Sigmoid colon (tissue), 4 donors: ENCODE data around the gene EFHB.

Source experiments
- POLR2A ChIP-seq, 2 donors: fragments of 450-650 bp; IDR thresholded peaks; one replicate each; pipeline ENCODE4 v1.6.1; 2016; ENCODE audit warnings: antibody characterized with exemption in 2 of 2, mild to moderate bottlenecking in 2 of 2, moderate library complexity in 2 of 2
- POLR2AphosphoS5 ChIP-seq, 4 donors: sonication (generic); formaldehyde crosslinking; IDR thresholded peaks; one replicate each; pipeline ENCODE4 v1.6.1; 2017; ENCODE audit warnings: antibody characterized with exemption in 4 of 4

GRCh38 chr3:19931180-19931692 lies 2.8 kb downstream of the EFHB start:
- no peak for TF ChIP-seq POLR2AphosphoS5 (IDR thresholded peaks at IDR 0.05)
- TF ChIP-seq POLR2A (IDR thresholded peaks at IDR 0.05), result no peak
